Measurements from ENCODE around the gene NOS2. TPM values are rescaled to one million over a fixed set of nuclear protein-coding genes. Genes with fewer than 3 reads are reported as not detected.
"Not testable (repeated sequence)": the region's sequence is repeated elsewhere in the genome, so short reads cannot be mapped to it uniquely, and the experiment has no call there.

Gene NOS2
- total RNA-seq, result 10 to 100 TPM in 1 of 4 donors, 1 to 10 TPM in 3; 6.7 to 16.5 (median 7.7) TPM

GRCh38 chr17:27800522-27800921 lies at the start of gene NOS2:
Gene NOS2 (minus strand): TSS chr17:27800529. CDS start chr17:27798809, 1,720 bp downstream.
- H3K9me3 ChIP-seq, result no peaks in the 10 kb centered on the region
- H3K36me3 ChIP-seq, result no peaks in the 10 kb centered on the region
- DNase-seq, result peak in 2 of 3 donors; percentile 62 to 82
- H3K27me3 ChIP-seq, result no peaks in the 10 kb centered on the region
- TF ChIP-seq POLR2A (IDR thresholded peaks at IDR 0.05), result no peak
- TF ChIP-seq CTCF (IDR thresholded peaks at IDR 0.05), result no peak
- H3K4me1 ChIP-seq, result peaks cover 0 to 19% (median 1%) of the 10 kb centered on the region in 4 donors
- H3K27ac ChIP-seq, result peak within 1 kb of the TSS in 2 of 4 donors; percentile 33 to 51
- no peak within 1 kb of the TSS for H3K4me3 ChIP-seq

- H3K27me3 ChIP-seq, result no peaks in the 10 kb centered on the region
- no peak overlapping the region for H3K4me3 ChIP-seq
- no peaks in the 10 kb centered on the region for H3K36me3 ChIP-seq
- no peak overlapping the region for H3K27ac ChIP-seq
- DNase-seq, result no peak
- H3K9me3 ChIP-seq, result no peaks in the 10 kb centered on the region
- H3K4me1 ChIP-seq, result peaks cover 0 to 6% (median 0%) of the 10 kb centered on the region in 4 donors
- no peak for TF ChIP-seq POLR2A (IDR thresholded peaks at IDR 0.05)
- no peak for TF ChIP-seq CTCF (IDR thresholded peaks at IDR 0.05)
Measured at GRCh38 chr17:27849474-27850185, 49.3 kb upstream of the NOS2 start.

GRCh38 chr17:27848931-27849330 lies 48.6 kb upstream of the NOS2 start:
- Histone ChIP-seq H3K27ac (no peak overlapping the region), H3K9me3 (no peaks in the 10 kb centered on the region), H3K36me3 (no peaks in the 10 kb centered on the region), H3K27me3 (no peaks in the 10 kb centered on the region), H3K4me3 (no peak overlapping the region), H3K4me1 (peaks cover 0 to 6% (median 0%) of the 10 kb centered on the region in 4 donors)
- DNase-seq, result no peak
- TF ChIP-seq POLR2A (IDR thresholded peaks at IDR 0.05) (no peak), CTCF (IDR thresholded peaks at IDR 0.05) (no peak)

- H3K9me3 ChIP-seq, H3K27me3 ChIP-seq, H3K36me3 ChIP-seq, DNase-seq, H3K4me1 ChIP-seq: not testable (repeated sequence)
- H3K4me3 ChIP-seq, result peak overlapping the region in 2 of 4 donors; percentile 8 to 13
- peak overlapping the region in 2 of 4 donors; percentile 37 to 40 for H3K27ac ChIP-seq
Measured at GRCh38 chr17:27846808-27847307, 46.5 kb upstream of the NOS2 start.

GRCh38 chr17:27846042-27846655 lies 45.8 kb upstream of the NOS2 start:
- H3K9me3 ChIP-seq, result no peaks in the 10 kb centered on the region
- H3K27ac ChIP-seq, result peak overlapping the region in 3 of 4 donors; percentile 1 to 43 (median 40)
- H3K27me3 ChIP-seq, result no peaks in the 10 kb centered on the region
- H3K4me1 ChIP-seq, result peaks cover 0 to 6% (median 0%) of the 10 kb centered on the region in 4 donors
- TF ChIP-seq CTCF (IDR thresholded peaks at IDR 0.05), result no peak
- TF ChIP-seq POLR2A (IDR thresholded peaks at IDR 0.05), result no peak
- H3K4me3 ChIP-seq, result peak overlapping the region in 2 of 4 donors; percentile 8 to 13
- no peaks in the 10 kb centered on the region for H3K36me3 ChIP-seq
- peak in 2 of 3 donors; percentile 26 to 77 for DNase-seq
